Stomach (tissue), 4 donors: Measurements from ENCODE around the gene WFDC2.

Experiments
- CTCF ChIP-seq, 7 experiments: fragments of 450-650 bp in 4 of 7; fragments of 200-600 bp in 3 of 7; sonication (generic) in 3 of 7; IDR thresholded peaks; one replicate each; pipeline ENCODE4 v1.5.1; 2016 to 2019; ENCODE audit warnings: antibody characterized with exemption in 7 of 7, control low read depth in 2 of 7, mild to moderate bottlenecking in 1 of 7
- POLR2AphosphoS5 ChIP-seq, 3 donors: sonication (generic); formaldehyde crosslinking; IDR thresholded peaks; one replicate each; pipeline ENCODE4 v1.6.1; 2016; ENCODE audit warnings: antibody characterized with exemption in 3 of 3

GRCh38 chr20:45523821-45524220 lies 54.3 kb downstream of the WFDC2 start:
- TF ChIP-seq POLR2AphosphoS5 (IDR thresholded peaks at IDR 0.05) (no peak), CTCF (IDR thresholded peaks at IDR 0.05) (no peak)
